HCT116 (cell line): ENCODE data around the gene UBXN10. TPM values are rescaled to one million over a fixed set of nuclear protein-coding genes. Genes with fewer than 3 reads are reported as not detected.

Experiments
- ATAC-seq: fragments of 200-7000 bp; cut with Tn5 transposase; 2 replicates; pipeline ENCODE4 v1.9.1; 2020; ENCODE audit warnings: mild to moderate bottlenecking, moderate library complexity
- BruUV-seq: library from RNA; stranded (reverse); fragments of 400-500 nt; replicated peaks from 2 replicates; lab custom pipeline; 2021; lab: Mats Ljungman, UMichigan
- CTCF ChIA-PET: fragments of 300-600 bp; sonication (Branson Sonifier 250); formaldehyde crosslinking; loops from one replicate; lab custom pipeline; 2021; ENCODE audit warnings: antibody characterized with exemption; lab: Charles Lee
- POLR2A ChIA-PET: fragments of 300-600, 350-600 bp; sonication (Branson Sonifier 250); formaldehyde crosslinking; loops from one replicate; lab custom pipeline; 2021; ENCODE audit warnings: antibody characterized with exemption; lab: Charles Lee
- RAD21 ChIA-PET, 2 experiments: fragments of 300-600 bp; sonication (Branson Sonifier 250); formaldehyde crosslinking; loops; one replicate each; lab custom pipeline; 2023; ENCODE audit warnings: low total read pairs in 2 of 2; ENCODE audit not compliant: uncharacterized antibody in 2 of 2, unreplicated experiment in 2 of 2, low non-redundant PET in 1 of 2; lab: Charles Lee
- DNase-seq: peaks from one replicate; pipeline ENCODE4 v3.0.0-alpha.2; 2010; ENCODE audit warnings: low read depth, low spot score
- H2AFZ ChIP-seq: fragments of 200-600 bp; shearing (Covaris generic), sonication (generic); 2 replicates; pipeline ENCODE4 v1.6.1; 2017; ENCODE audit warnings: low read depth, mixed run types, mixed read lengths, antibody characterized with exemption, low read length; ENCODE audit not compliant: poor library complexity, severe bottlenecking
- H3K27ac ChIP-seq: 2 replicates; pipeline ENCODE4 v1.5.1; 2012; ENCODE audit warnings: low read depth, low read length
- H3K27me3 ChIP-seq: fragments of 200-600 bp; sonication (generic); 2 replicates; pipeline ENCODE4 v1.6.1; 2016; ENCODE audit warnings: mixed run types, low read length, mixed read lengths; ENCODE audit not compliant: insufficient read depth
- H3K36me3 ChIP-seq, 2 experiments: fragments of 200-500 bp in 1 of 2; fragments of 200-600 bp in 1 of 2; sonication (Bioruptor generic) in 1 of 2; sonication (generic) in 1 of 2; 2 replicates each; pipeline versions ENCODE4 v1.5.1 to v1.6.1; 2014 to 2016; ENCODE audit warnings: low read length in 2 of 2, inconsistent platforms in 1 of 2, mixed read lengths in 1 of 2, mixed run types in 1 of 2; ENCODE audit not compliant: insufficient read depth in 2 of 2, control insufficient read depth in 1 of 2
- H3K4me1 ChIP-seq, 2 experiments: fragments of 200-600 bp in 1 of 2; sonication (generic) in 1 of 2; 2 replicates each; pipeline versions ENCODE4 v1.5.1 to v1.6.1; 2012 to 2017; ENCODE audit warnings: low read length in 2 of 2, inconsistent platforms in 1 of 2, mild to moderate bottlenecking in 1 of 2, mixed read lengths in 1 of 2, mixed run types in 1 of 2, moderate library complexity in 1 of 2; ENCODE audit not compliant: insufficient read depth in 2 of 2, control insufficient read depth in 1 of 2
- H3K4me2 ChIP-seq: fragments of 200-600 bp; sonication (generic); 2 replicates; pipeline ENCODE4 v1.6.1; 2017; ENCODE audit warnings: mixed run types, low read length, mixed read lengths
- H3K4me3 ChIP-seq, 2 experiments: fragments of 200-600 bp in 1 of 2; sonication (generic) in 1 of 2; replicated peaks in 1 of 2; 2 replicates each; pipeline ENCODE4 v1.5.1; 2011 to 2016; ENCODE audit warnings: low read length in 2 of 2, control low read depth in 1 of 2, low read depth in 1 of 2, mild to moderate bottlenecking in 1 of 2, mixed read lengths in 1 of 2, mixed run types in 1 of 2
- H3K79me2 ChIP-seq: fragments of 200-600 bp; sonication (generic); 2 replicates; pipeline ENCODE4 v1.6.1; 2017; ENCODE audit warnings: mild to moderate bottlenecking, mixed run types, low read length, moderate library complexity, mixed read lengths; ENCODE audit not compliant: insufficient read depth
- H3K9ac ChIP-seq: fragments of 200-600 bp; sonication (generic); 2 replicates; pipeline ENCODE4 v1.6.1; 2016; ENCODE audit warnings: low read length, mixed read lengths
- H3K9me2 ChIP-seq: fragments of 200-600 bp; sonication (generic), shearing (Covaris generic); 2 replicates; pipeline ENCODE4 v1.6.1; 2017; ENCODE audit warnings: mixed run types, mild to moderate bottlenecking, moderate library complexity; ENCODE audit not compliant: insufficient read depth
- H3K9me3 ChIP-seq, 2 experiments: fragments of 200-500 bp in 1 of 2; fragments of 200-600 bp in 1 of 2; sonication (Bioruptor generic) in 1 of 2; sonication (generic) in 1 of 2; 2 replicates each; pipeline ENCODE4 v1.6.1; 2014 to 2017; ENCODE audit warnings: low read length in 2 of 2, mixed read lengths in 2 of 2, inconsistent platforms in 1 of 2, low read depth in 1 of 2, mild to moderate bottlenecking in 1 of 2, mixed run types in 1 of 2, moderate library complexity in 1 of 2; ENCODE audit not compliant: control insufficient read depth in 1 of 2, insufficient read depth in 1 of 2
- H4K20me1 ChIP-seq: fragments of 200-600 bp; sonication (generic), shearing (Covaris generic); 2 replicates; pipeline ENCODE4 v1.6.1; 2017; ENCODE audit warnings: mixed run types, mild to moderate bottlenecking, moderate library complexity; ENCODE audit not compliant: insufficient read depth
- CBX3 ChIP-seq: IDR thresholded peaks from 2 replicates; pipeline ENCODE4 v1.6.1; 2012; ENCODE audit warnings: low read depth
- CEBPB ChIP-seq: IDR thresholded peaks from 2 replicates; pipeline ENCODE4 v1.6.1; 2012; ENCODE audit warnings: low read depth
- ELF1 ChIP-seq: IDR thresholded peaks from 2 replicates; pipeline ENCODE4 v1.6.1; 2012; ENCODE audit warnings: low read depth, borderline replicate concordance
- FOSL1 ChIP-seq: IDR thresholded peaks from 2 replicates; pipeline ENCODE4 v1.6.1; 2012; ENCODE audit warnings: low read depth
- SRF ChIP-seq: IDR thresholded peaks from 2 replicates; pipeline ENCODE4 v1.6.1; 2012; ENCODE audit warnings: low read depth
- TCF7L2 ChIP-seq: IDR thresholded peaks from 2 replicates; pipeline ENCODE4 v1.7.0; 2011; ENCODE audit warnings: borderline replicate concordance, inconsistent platforms; ENCODE audit not compliant: insufficient read depth, insufficient read length; ENCODE audit errors: extremely low read depth
- ZFX ChIP-seq: fragments of 450-650 bp; IDR thresholded peaks from 2 replicates; pipeline ENCODE4 v1.6.1; 2017
- ZNF274 ChIP-seq: fragments of 200-500 bp; sonication (Bioruptor generic); IDR thresholded peaks from 2 replicates; pipeline ENCODE4 v1.6.1; 2014; ENCODE audit warnings: mild to moderate bottlenecking, low read depth, low read length, inconsistent platforms
- intact Hi-C: fragments of 100-400 bp; cut with micrococcal nuclease; formaldehyde crosslinking; loops from 2 replicates; pipeline ENCODE4 v1.10.0; 2022
- total RNA-seq: library from RNA; stranded (reverse); gene quantifications from one replicate; pipeline ENCODE4 v1.2.1, GENCODE V29; 2021; ENCODE audit not compliant: unreplicated experiment
- TF ChIP-seq, protein P1 (sequence below): IDR thresholded peaks from 2 replicates; pipeline ENCODE4 v1.6.1; 2011; ENCODE audit warnings: mild to moderate bottlenecking, low read length, moderate library complexity; ENCODE audit not compliant: insufficient replicate concordance; ENCODE audit errors: extremely low read depth

The UBXN10 gene
- total RNA-seq, 1 experiment from 2014 or later, result not detected

DNA sequence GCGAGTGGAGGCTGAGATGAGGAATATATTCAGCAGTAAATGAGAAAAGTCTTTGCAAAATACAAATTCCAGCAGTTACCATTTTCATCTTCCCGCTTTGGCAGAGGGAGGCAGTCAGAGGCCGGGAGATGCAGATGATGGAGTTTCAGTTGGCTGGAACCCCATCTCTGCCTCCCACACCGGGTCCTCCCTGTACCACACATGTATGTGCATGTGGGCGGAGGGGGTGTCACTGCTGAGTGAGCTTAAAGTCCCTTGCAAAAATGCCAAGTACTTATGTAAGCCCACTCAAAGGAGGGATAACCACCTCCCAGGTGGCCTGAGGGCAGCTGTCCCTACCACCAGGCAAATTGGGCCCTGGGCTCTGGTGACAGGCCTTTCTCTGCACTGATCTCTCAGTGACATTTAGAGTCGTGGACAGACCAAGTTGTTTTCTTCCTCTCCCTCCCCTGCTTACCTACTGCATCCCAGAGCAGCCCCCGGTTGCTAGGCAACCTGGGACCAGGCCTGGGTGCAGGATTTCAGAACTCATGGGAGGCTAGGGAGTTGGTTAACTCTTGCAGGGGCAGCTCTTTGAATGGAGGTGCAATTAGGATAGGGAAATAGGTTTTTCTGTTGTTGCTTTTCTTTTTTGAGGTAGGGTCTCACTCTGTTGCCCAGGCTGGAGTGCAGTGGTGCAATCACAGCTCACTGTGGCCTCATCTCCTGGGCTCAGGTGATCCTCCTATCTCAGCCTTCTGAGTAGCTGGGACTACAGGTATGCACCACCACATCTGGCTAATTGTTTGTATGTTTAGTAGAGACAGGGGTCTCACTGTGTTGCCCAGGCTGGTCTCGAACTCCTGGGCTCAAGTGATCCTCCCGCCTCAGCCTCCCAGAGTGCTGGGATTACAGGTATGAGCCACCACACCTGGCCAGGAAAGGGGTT is 17.1 kb upstream of the UBXN10 start (continued):
- TF ChIP-seq, protein P1, sequence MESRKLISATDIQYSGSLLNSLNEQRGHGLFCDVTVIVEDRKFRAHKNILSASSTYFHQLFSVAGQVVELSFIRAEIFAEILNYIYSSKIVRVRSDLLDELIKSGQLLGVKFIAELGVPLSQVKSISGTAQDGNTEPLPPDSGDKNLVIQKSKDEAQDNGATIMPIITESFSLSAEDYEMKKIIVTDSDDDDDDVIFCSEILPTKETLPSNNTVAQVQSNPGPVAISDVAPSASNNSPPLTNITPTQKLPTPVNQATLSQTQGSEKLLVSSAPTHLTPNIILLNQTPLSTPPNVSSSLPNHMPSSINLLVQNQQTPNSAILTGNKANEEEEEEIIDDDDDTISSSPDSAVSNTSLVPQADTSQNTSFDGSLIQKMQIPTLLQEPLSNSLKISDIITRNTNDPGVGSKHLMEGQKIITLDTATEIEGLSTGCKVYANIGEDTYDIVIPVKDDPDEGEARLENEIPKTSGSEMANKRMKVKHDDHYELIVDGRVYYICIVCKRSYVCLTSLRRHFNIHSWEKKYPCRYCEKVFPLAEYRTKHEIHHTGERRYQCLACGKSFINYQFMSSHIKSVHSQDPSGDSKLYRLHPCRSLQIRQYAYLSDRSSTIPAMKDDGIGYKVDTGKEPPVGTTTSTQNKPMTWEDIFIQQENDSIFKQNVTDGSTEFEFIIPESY, result no peak
- TF ChIP-seq, all 23 proteins: peak for 0

DNA sequence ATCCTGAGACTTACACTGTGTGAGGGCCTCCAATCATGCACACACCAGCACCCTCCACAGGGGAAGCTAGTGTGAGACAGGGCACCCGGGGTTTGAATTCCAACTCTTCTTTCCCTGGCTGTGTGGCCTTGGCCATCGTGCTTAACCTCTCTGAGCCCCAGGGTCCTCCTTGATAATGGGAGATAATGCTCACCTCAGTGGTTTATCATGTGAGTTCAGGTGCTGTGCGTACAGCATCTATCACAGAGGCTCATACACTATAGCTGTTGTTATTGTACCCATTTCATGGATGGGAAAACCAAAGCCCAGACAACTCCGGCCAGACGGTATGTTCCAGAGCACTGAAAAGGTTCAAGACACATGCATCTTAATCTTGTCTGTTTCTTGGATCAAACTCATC is 16.0 kb upstream of the UBXN10 start:
- ChIA-PET CTCF (no interaction called here), POLR2A (no interaction called here)
- intact Hi-C loops, result loop anchor here (5.0 kb wide), 1 partner anchor 322 kb away; no protein-coding TSS in a partner anchor
- BruUV-seq, result no TSS peak
- no peak for ATAC-seq
- no peak for TF ChIP-seq SRF
- TF ChIP-seq ZNF274, result no peak
- TF ChIP-seq FOSL1, result no peak
- TF ChIP-seq, protein P1, result no peak
- TF ChIP-seq CBX3, result no peak
- no peak for TF ChIP-seq CEBPB
- TF ChIP-seq ZFX, result no peak
- no peak for TF ChIP-seq ELF1
- no peak for TF ChIP-seq TCF7L2
- TF ChIP-seq, all 23 proteins: peak for 0
- no peaks in the 10 kb centered on the region for H3K9me2 ChIP-seq
- H4K20me1 ChIP-seq, result no peaks in the 10 kb centered on the region
- no peaks in the 10 kb centered on the region for H3K36me3 ChIP-seq
- no peak overlapping the region for H3K4me2 ChIP-seq
- H3K27me3 ChIP-seq, result no peaks in the 10 kb centered on the region
- no peak overlapping the region for H3K4me3 ChIP-seq
- DNase-seq, result no peak
- RAD21 ChIA-PET, result no interaction called here
- peaks cover 0 to 10% of the 10 kb centered on the region in 2 experiments; a peak in 2 of 4 replicates for H3K4me1 ChIP-seq
- H3K27ac ChIP-seq, result no peak overlapping the region
- no peak overlapping the region for H3K9ac ChIP-seq
- no peak overlapping the region for H2AFZ ChIP-seq
- no peaks in the 10 kb centered on the region for H3K9me3 ChIP-seq
- H3K79me2 ChIP-seq, result no peaks in the 10 kb centered on the region
